K562 (cell line): ENCODE measurements around the gene PHETA1. TPM values are rescaled to one million over a fixed set of nuclear protein-coding genes. Genes with fewer than 3 reads are reported as not detected.

Source experiments
- ATAC-seq: fragments of 200-7000 bp; cut with Tn5 transposase; 3 replicates; pipeline ENCODE4 v1.9.1; 2020; ENCODE audit warnings: moderate library complexity
- BruUV-seq: library from RNA; stranded (reverse); fragments of 400-500 nt; replicated peaks from 2 replicates; lab custom pipeline; 2021; lab: Mats Ljungman, UMichigan
- CTCF ChIA-PET: fragments of 300-600 bp; formaldehyde crosslinking; extraction: SDS; loops from one replicate; lab custom pipeline; 2021; ENCODE audit warnings: low intra/inter-chr PET ratio; lab: Yijun Ruan, JAX
- POLR2A ChIA-PET: fragments of 300-600, 350-650 bp; sonication (Branson Sonifier 250); formaldehyde crosslinking; extraction: SDS; loops from one replicate; lab custom pipeline; 2021; ENCODE audit warnings: antibody characterized with exemption, inconsistent platforms; lab: Yijun Ruan, JAX
- DNase-seq, 4 experiments: peaks; one replicate each; pipeline versions ENCODE4 v3.0.0 to v3.0.0-alpha.2; 2011 to 2018; ENCODE audit warnings: low spot score in 3 of 4, mixed read lengths in 3 of 4; ENCODE audit errors: extremely low read depth in 1 of 4
- FAIRE-seq: peaks from 2 replicates; lab custom pipeline; 2011; peaks lifted over from hg19 to GRCh38; lab: Jason Lieb, UNC
- H2AFZ ChIP-seq: 2 replicates; pipeline ENCODE4 v1.6.0; 2011; ENCODE audit warnings: low read depth, low read length, control low read depth, inconsistent platforms
- H3K27ac ChIP-seq: fragments of 200-600 bp; 3 replicates; pipeline ENCODE4 v1.8.0; 2011; ENCODE audit warnings: low read depth, mild to moderate bottlenecking, control low read depth, inconsistent platforms, low read length, moderate library complexity, mixed read lengths; ENCODE audit errors: extremely low read depth
- H3K27me3 ChIP-seq, 2 experiments: fragments of 300-600 bp in 1 of 2; 2 replicates in 1 of 2; 3 replicates in 1 of 2; pipeline versions ENCODE4 v1.6.0 to v1.8.0; 2011; ENCODE audit warnings: inconsistent platforms in 2 of 2, low read length in 2 of 2, mild to moderate bottlenecking in 1 of 2, mixed read lengths in 1 of 2, moderate library complexity in 1 of 2; ENCODE audit not compliant: control insufficient read depth in 2 of 2, insufficient read depth in 2 of 2
- H3K36me3 ChIP-seq: fragments of 300-600 bp; 3 replicates; pipeline ENCODE4 v1.8.0; 2011; ENCODE audit warnings: mild to moderate bottlenecking, low read length, inconsistent platforms; ENCODE audit not compliant: control insufficient read depth, insufficient read depth
- H3K4me1 ChIP-seq, 2 experiments: fragments of 200-600 bp in 1 of 2; replicated peaks in 1 of 2; 2 replicates in 1 of 2; 3 replicates in 1 of 2; pipeline versions ENCODE4 v1.5.1 to v1.8.0; 2011; ENCODE audit warnings: inconsistent platforms in 2 of 2, low read length in 2 of 2, mild to moderate bottlenecking in 1 of 2, mixed read lengths in 1 of 2, moderate library complexity in 1 of 2; ENCODE audit not compliant: control insufficient read depth in 2 of 2, insufficient read depth in 2 of 2
- H3K4me2 ChIP-seq: 2 replicates; pipeline ENCODE4 v1.6.1; 2011; ENCODE audit warnings: low read length, control low read depth, inconsistent platforms, mixed read lengths; ENCODE audit not compliant: insufficient read depth
- H3K4me3 ChIP-seq: fragments of 200-600 bp; sonication (generic), shearing (Covaris generic); 2 replicates; pipeline ENCODE4 v1.5.1; 2016; ENCODE audit warnings: control low read depth, inconsistent platforms
- H3K79me2 ChIP-seq: fragments of 200-600 bp; 3 replicates; pipeline ENCODE4 v1.8.0; 2011; ENCODE audit warnings: low read length, inconsistent platforms; ENCODE audit not compliant: control insufficient read depth, insufficient read depth
- H3K9ac ChIP-seq, 2 experiments: 2 replicates each; pipeline versions ENCODE4 v1.6.0 to v1.6.1; 2011; ENCODE audit warnings: low read depth in 2 of 2, low read length in 2 of 2, control low read depth in 1 of 2, inconsistent platforms in 1 of 2, mild to moderate bottlenecking in 1 of 2, mixed read lengths in 1 of 2; ENCODE audit not compliant: insufficient read depth in 1 of 2
- H3K9me1 ChIP-seq: one replicate; pipeline ENCODE4 v1.6.0; 2011; ENCODE audit warnings: inconsistent platforms, mild to moderate bottlenecking, low read length, moderate library complexity; ENCODE audit not compliant: control insufficient read depth, insufficient read depth
- H3K9me3 ChIP-seq: replicated peaks from 2 replicates; pipeline ENCODE4 v1.5.1; 2011; ENCODE audit warnings: low read depth, low read length, inconsistent platforms; ENCODE audit not compliant: control insufficient read depth, insufficient read depth
- H4K20me1 ChIP-seq: replicated peaks from 2 replicates; pipeline ENCODE4 v1.6.1; 2011; ENCODE audit warnings: low read length, inconsistent platforms, mixed read lengths; ENCODE audit not compliant: control insufficient read depth, insufficient read depth
- BCL6 ChIP-seq: fragments of 250-450 bp; sonication (Bioruptor Pico); IDR thresholded peaks from 2 replicates; pipeline ENCODE4 v1.4.0; 2020
- CBX8 ChIP-seq: fragments of 200-600 bp; sonication (generic); IDR thresholded peaks from 2 replicates; pipeline ENCODE4 v1.6.1; 2012; ENCODE audit warnings: borderline replicate concordance, mixed run types, low read depth, mild to moderate bottlenecking, moderate library complexity, mixed read lengths, low read length, control low read depth, inconsistent platforms; ENCODE audit not compliant: poor library complexity, severe bottlenecking; ENCODE audit errors: extremely low read depth
- ETV6 ChIP-seq, 3 experiments: fragments of 150-350 bp in 1 of 3; sonication (generic) in 1 of 3; formaldehyde crosslinking in 1 of 3; IDR thresholded peaks; 2 replicates each; pipeline versions ENCODE4 v1.6.1 to v1.8.0; 2014 to 2022; ENCODE audit warnings: borderline replicate concordance in 2 of 3, low read depth in 2 of 3, antibody characterized with exemption in 1 of 3, low read length in 1 of 3, mild to moderate bottlenecking in 1 of 3, missing genetic modification reagents in 1 of 3
- MAFK ChIP-seq: IDR thresholded peaks from 2 replicates; pipeline ENCODE4 v1.6.1; 2011; ENCODE audit warnings: low read length, improper control_type of control experiment
- PPARD ChIP-seq: fragments of 250-450 bp; sonication (Bioruptor Pico); IDR thresholded peaks from 2 replicates; pipeline ENCODE4 v1.8.0; 2022; ENCODE audit warnings: inconsistent platforms, mild to moderate bottlenecking, moderate library complexity
- RBM22 ChIP-seq: fragments of 200-400 bp; formaldehyde crosslinking; IDR thresholded peaks from 2 replicates; pipeline ENCODE4 v1.6.1; 2018; ENCODE audit warnings: low read length, low read depth; ENCODE audit not compliant: poor library complexity, severe bottlenecking
- TEAD4 ChIP-seq, 2 experiments: sonication (generic) in 1 of 2; formaldehyde crosslinking in 1 of 2; IDR thresholded peaks; 2 replicates each; pipeline versions ENCODE4 v1.6.1 to v1.8.0; 2012 to 2022; ENCODE audit warnings: borderline replicate concordance in 1 of 2, inconsistent platforms in 1 of 2, low read length in 1 of 2, mild to moderate bottlenecking in 1 of 2, missing genetic modification reagents in 1 of 2
- ZNF445 ChIP-seq: fragments of 250-450 bp; sonication (Bioruptor Pico); IDR thresholded peaks from 2 replicates; pipeline ENCODE4 v1.4.0; 2020; ENCODE audit warnings: low read depth, mild to moderate bottlenecking, moderate library complexity
- ZNF551 ChIP-seq: fragments of 250-450 bp; sonication (Bioruptor Pico); IDR thresholded peaks from 2 replicates; pipeline ENCODE4 v1.5.0; 2021; ENCODE audit warnings: mild to moderate bottlenecking, moderate library complexity
- ZNF583 ChIP-seq: fragments of 250-450 bp; sonication (Bioruptor Pico); IDR thresholded peaks from 2 replicates; pipeline ENCODE4 v1.4.0; 2020
- ZNF668 ChIP-seq: fragments of 250-450 bp; sonication (Bioruptor Pico); IDR thresholded peaks from 2 replicates; pipeline ENCODE4 v1.8.0; 2022; ENCODE audit warnings: mild to moderate bottlenecking, inconsistent platforms
- WGBS: fragments of 100-300 bp; shearing (Covaris generic); methylation state at CpG from one replicate; pipeline ENCODE4 v1.1.6; 2016; ENCODE audit warnings: low coverage, mixed read lengths; ENCODE audit not compliant: insufficient coverage; ENCODE audit errors: missing lambda C conversion rate; 5-methylcytosine and 5-hydroxymethylcytosine counted together
- in situ Hi-C: fragments of 300-500 bp; cut with MboI; formaldehyde crosslinking; loops from 4 replicates; pipeline ENCODE4 v1.15.0; 2018; ENCODE audit warnings: inconsistent platforms, mixed read lengths
- intact Hi-C: fragments of 100-400 bp; cut with micrococcal nuclease; formaldehyde crosslinking; loops from 2 replicates; pipeline ENCODE4 v1.14.2; 2022
- polyA plus RNA-seq, 8 experiments: library from polyadenylated mRNA; depleted of rRNA in 4 of 8; stranded (reverse) in 5 of 8; unstranded in 3 of 8; fragments of >200 nt; fragmentation: Nextera tagmentation in 2 of 8; fragmentation: Illumina TruSeq in 1 of 8; extraction: Ambion mirVana in 2 of 8; extraction: Trizol in 1 of 8; gene quantifications; 2 replicates each; pipeline versions ENCODE4 v1.2.1 to v1.2.3, GENCODE V29; 2011 to 2014; ENCODE audit warnings: inconsistent platforms in 1 of 8, missing spikeins in 1 of 8
- total RNA-seq, 7 experiments: library from RNA; depleted of rRNA in 6 of 7; stranded (reverse); fragments of >200 nt in 6 of 7; fragmentation: Illumina TruSeq in 2 of 7; extraction: Trizol in 2 of 7; gene quantifications; 2 replicates each; pipeline versions ENCODE4 v1.2.1 to v1.2.3, GENCODE V29; 2011 to 2021; ENCODE audit warnings: low replicate concordance in 1 of 7
- TF ChIP-seq, protein P1 (sequence below): fragments of 250-450 bp; sonication (Bioruptor Pico); IDR thresholded peaks from 2 replicates; pipeline ENCODE4 v1.5.0; 2021
- TF ChIP-seq, protein P2 (sequence below): sonication (generic); formaldehyde crosslinking; IDR thresholded peaks from 2 replicates; pipeline ENCODE4 v1.8.0; 2022; ENCODE audit warnings: mild to moderate bottlenecking, missing genetic modification reagents
- TF ChIP-seq, protein P3 (sequence below): fragments of 250-450 bp; sonication (Bioruptor Pico); IDR thresholded peaks from 2 replicates; pipeline ENCODE4 v1.8.0; 2022; ENCODE audit warnings: inconsistent platforms
- TF ChIP-seq, protein P4 (sequence below): fragments of 450-650 bp; formaldehyde crosslinking; IDR thresholded peaks from 2 replicates; pipeline ENCODE4 v1.4.0; 2022; ENCODE audit warnings: mild to moderate bottlenecking, moderate library complexity

Gene PHETA1
- total and polyA plus RNA-seq, 9 of the 15 experiments (the other 6 are each of a cell fraction or from before 2014, with no cell fraction given) = 0.03 to 12.4 (median 3.0) TPM

DNA sequence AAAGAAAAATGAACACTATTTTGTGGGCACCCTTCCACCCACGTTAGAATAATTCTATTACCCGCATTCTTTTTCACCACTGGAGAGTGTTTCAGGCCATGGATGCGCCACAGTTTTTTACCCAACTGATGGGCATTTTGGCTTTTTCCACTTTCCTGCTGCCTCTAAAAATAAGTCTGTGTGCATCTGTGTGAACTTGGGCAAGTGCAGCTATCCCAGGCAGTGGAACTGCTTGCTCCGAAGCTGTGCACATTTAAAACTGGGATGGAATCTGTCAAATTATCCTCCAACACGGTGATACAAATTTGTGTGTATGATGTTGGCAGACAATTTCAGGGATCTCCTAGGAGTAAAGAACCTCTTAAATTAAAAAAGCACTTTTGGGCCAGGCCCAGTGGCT, 31.5 kb downstream of the PHETA1 start:
- ChIA-PET CTCF (no interaction called here), POLR2A (interaction anchor here (0.6 kb wide), 1 partner anchor 234 kb away, joined by 4 read pairs; no protein-coding TSS in a partner anchor)
- Histone ChIP-seq H4K20me1 (no peaks in the 10 kb centered on the region), H3K27ac (no peak overlapping the region), H3K4me2 (no peak overlapping the region), H3K9ac (no peak overlapping the region), H3K4me3 (no peak overlapping the region), H3K36me3 (no peaks in the 10 kb centered on the region), H3K27me3 (peaks cover 35 to 67% of the 10 kb centered on the region in 2 experiments; a peak in 4 of 5 replicates), H3K79me2 (no peaks in the 10 kb centered on the region), H2AFZ (no peak overlapping the region), H3K4me1 (no peaks in the 10 kb centered on the region; a peak in 1 of 5 replicates), H3K9me1 (no peaks in the 10 kb centered on the region), H3K9me3 (no peaks in the 10 kb centered on the region)
- DNase-seq = no peak
- FAIRE-seq = no peak
- 28% methylated on average over 5 of the region's 5 CpGs for WGBS
- TF ChIP-seq ZNF445 (CRISPR knock-in tag) (no peak), TEAD4 (IDR thresholded peaks at IDR 0.05; ENCODE audit: low read length) (no peak), TEAD4 (CRISPR knock-in tag; IDR thresholded peaks at IDR 0.05; ENCODE audit: borderline replicate concordance) (no peak), ETV6 (IDR thresholded peaks at IDR 0.05; ENCODE audit: borderline replicate concordance in 1 of 2, low read depth in 2 of 2, low read length in 1 of 2) (no peak), ETV6 (CRISPR knock-in tag; IDR thresholded peaks at IDR 0.05; ENCODE audit: borderline replicate concordance) (no peak), RBM22 (no peak), BCL6 (no peak), ZNF583 (CRISPR knock-in tag) (no peak), ZNF668 (no peak), PPARD (CRISPR knock-in tag) (no peak), MAFK (no peak), CBX8 (no peak), ZNF551 (no peak)
- TF ChIP-seq, protein P1, sequence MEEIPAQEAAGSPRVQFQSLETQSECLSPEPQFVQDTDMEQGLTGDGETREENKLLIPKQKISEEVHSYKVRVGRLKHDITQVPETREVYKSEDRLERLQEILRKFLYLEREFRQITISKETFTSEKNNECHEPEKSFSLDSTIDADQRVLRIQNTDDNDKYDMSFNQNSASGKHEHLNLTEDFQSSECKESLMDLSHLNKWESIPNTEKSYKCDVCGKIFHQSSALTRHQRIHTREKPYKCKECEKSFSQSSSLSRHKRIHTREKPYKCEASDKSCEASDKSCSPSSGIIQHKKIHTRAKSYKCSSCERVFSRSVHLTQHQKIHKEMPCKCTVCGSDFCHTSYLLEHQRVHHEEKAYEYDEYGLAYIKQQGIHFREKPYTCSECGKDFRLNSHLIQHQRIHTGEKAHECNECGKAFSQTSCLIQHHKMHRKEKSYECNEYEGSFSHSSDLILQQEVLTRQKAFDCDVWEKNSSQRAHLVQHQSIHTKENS = no peak
- TF ChIP-seq, protein P2, sequence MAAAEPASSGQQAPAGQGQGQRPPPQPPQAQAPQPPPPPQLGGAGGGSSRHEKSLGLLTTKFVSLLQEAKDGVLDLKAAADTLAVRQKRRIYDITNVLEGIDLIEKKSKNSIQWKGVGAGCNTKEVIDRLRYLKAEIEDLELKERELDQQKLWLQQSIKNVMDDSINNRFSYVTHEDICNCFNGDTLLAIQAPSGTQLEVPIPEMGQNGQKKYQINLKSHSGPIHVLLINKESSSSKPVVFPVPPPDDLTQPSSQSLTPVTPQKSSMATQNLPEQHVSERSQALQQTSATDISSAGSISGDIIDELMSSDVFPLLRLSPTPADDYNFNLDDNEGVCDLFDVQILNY (CRISPR knock-in tag) = no peak
- TF ChIP-seq, protein P3, sequence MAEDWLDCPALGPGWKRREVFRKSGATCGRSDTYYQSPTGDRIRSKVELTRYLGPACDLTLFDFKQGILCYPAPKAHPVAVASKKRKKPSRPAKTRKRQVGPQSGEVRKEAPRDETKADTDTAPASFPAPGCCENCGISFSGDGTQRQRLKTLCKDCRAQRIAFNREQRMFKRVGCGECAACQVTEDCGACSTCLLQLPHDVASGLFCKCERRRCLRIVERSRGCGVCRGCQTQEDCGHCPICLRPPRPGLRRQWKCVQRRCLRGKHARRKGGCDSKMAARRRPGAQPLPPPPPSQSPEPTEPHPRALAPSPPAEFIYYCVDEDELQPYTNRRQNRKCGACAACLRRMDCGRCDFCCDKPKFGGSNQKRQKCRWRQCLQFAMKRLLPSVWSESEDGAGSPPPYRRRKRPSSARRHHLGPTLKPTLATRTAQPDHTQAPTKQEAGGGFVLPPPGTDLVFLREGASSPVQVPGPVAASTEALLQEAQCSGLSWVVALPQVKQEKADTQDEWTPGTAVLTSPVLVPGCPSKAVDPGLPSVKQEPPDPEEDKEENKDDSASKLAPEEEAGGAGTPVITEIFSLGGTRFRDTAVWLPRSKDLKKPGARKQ (CRISPR knock-in tag) = no peak
- TF ChIP-seq, protein P4, sequence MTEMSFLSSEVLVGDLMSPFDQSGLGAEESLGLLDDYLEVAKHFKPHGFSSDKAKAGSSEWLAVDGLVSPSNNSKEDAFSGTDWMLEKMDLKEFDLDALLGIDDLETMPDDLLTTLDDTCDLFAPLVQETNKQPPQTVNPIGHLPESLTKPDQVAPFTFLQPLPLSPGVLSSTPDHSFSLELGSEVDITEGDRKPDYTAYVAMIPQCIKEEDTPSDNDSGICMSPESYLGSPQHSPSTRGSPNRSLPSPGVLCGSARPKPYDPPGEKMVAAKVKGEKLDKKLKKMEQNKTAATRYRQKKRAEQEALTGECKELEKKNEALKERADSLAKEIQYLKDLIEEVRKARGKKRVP = no peak
- in situ Hi-C loops = loop anchor here (10.0 kb wide), 1 partner anchor 337 kb away; no protein-coding TSS in a partner anchor
- BruUV-seq = no TSS peak
- intact Hi-C loops = loop anchor here (10.0 kb wide), 2 partner anchors 197 to 347 kb away; partner anchors contain the start of genes ACAD10 and BRAP
- no peak for ATAC-seq
